HEK293 (cell line): ENCODE measurements around the gene PSAPL1.

ENCODE experiments used
- CTCF ChIA-PET: fragments of 350-600 bp; formaldehyde crosslinking; extraction: SDS; loops from one replicate; lab custom pipeline; 2021; ENCODE audit warnings: antibody characterized with exemption; lab: Yijun Ruan, JAX
- POLR2A ChIA-PET: fragments of 300-600 bp; formaldehyde crosslinking; extraction: SDS; loops from one replicate; lab custom pipeline; 2020; ENCODE audit warnings: antibody characterized with exemption, inconsistent platforms; lab: Yijun Ruan, JAX
- H3K27ac ChIP-seq: fragments of 200-500 bp; sonication (Bioruptor generic); 2 replicates; pipeline ENCODE4 v1.5.1; 2014; ENCODE audit warnings: low read depth, low read length, control low read depth, inconsistent platforms; ENCODE audit errors: extremely low read depth
- H3K36me3 ChIP-seq, 2 experiments: fragments of 200-500 bp in 1 of 2; sonication (Bioruptor generic) in 1 of 2; 1 replicate in 1 of 2; 2 replicates in 1 of 2; pipeline ENCODE4 v1.5.1; 2014 to 2017; ENCODE audit warnings: inconsistent platforms in 2 of 2, low read length in 2 of 2; ENCODE audit not compliant: control insufficient read depth in 2 of 2, insufficient read depth in 1 of 2
- H3K4me1 ChIP-seq: fragments of 200-500 bp; sonication (Bioruptor generic); 2 replicates; pipeline ENCODE4 v1.5.1; 2014; ENCODE audit warnings: mild to moderate bottlenecking, low read length, inconsistent platforms; ENCODE audit not compliant: control insufficient read depth, insufficient read depth
- H3K4me3 ChIP-seq: 2 replicates; pipeline ENCODE4 v1.5.1; 2011; ENCODE audit warnings: low read depth, mild to moderate bottlenecking, control low read depth, low read length, moderate library complexity
- H3K9me3 ChIP-seq: fragments of 200-500 bp; sonication (Bioruptor generic); 2 replicates; pipeline ENCODE4 v1.5.1; 2014; ENCODE audit warnings: low read depth, low read length, inconsistent platforms; ENCODE audit not compliant: control insufficient read depth, insufficient read depth
- GLI2 ChIP-seq: fragments of 450-650 bp; formaldehyde crosslinking; IDR thresholded peaks from 2 replicates; pipeline ENCODE4; 2017; ENCODE audit warnings: missing biosample characterization, missing genetic modification characterization, low read depth, borderline replicate concordance
- KLF16 ChIP-seq: fragments of 450-650 bp; formaldehyde crosslinking; IDR thresholded peaks from 2 replicates; pipeline ENCODE4 v1.5.1; 2017; ENCODE audit warnings: missing biosample characterization, missing genetic modification characterization
- KLF7 ChIP-seq: fragments of 450-650 bp; formaldehyde crosslinking; IDR thresholded peaks from 2 replicates; pipeline ENCODE4 v1.5.1; 2016; ENCODE audit warnings: missing biosample characterization, missing genetic modification characterization, borderline replicate concordance
- KLF9 ChIP-seq: fragments of 450-650 bp; formaldehyde crosslinking; IDR thresholded peaks from 2 replicates; pipeline ENCODE4 v1.5.1; 2016; ENCODE audit warnings: missing biosample characterization, missing genetic modification characterization, low read depth
- MEIS1 ChIP-seq: sonication (generic); formaldehyde crosslinking; IDR thresholded peaks from 2 replicates; pipeline ENCODE4 v1.8.1; 2022; ENCODE audit warnings: missing genetic modification reagents, mild to moderate bottlenecking, borderline replicate concordance
- MZF1 ChIP-seq: fragments of 450-650 bp; formaldehyde crosslinking; IDR thresholded peaks from 2 replicates; pipeline ENCODE4 v1.5.1; 2017; ENCODE audit warnings: missing biosample characterization, missing genetic modification characterization, borderline replicate concordance
- PATZ1 ChIP-seq: fragments of 450-650 bp; formaldehyde crosslinking; IDR thresholded peaks from 2 replicates; pipeline ENCODE4 v1.5.1; 2016; ENCODE audit warnings: missing biosample characterization, missing genetic modification characterization
- REPIN1 ChIP-seq: fragments of 450-650 bp; formaldehyde crosslinking; IDR thresholded peaks from 2 replicates; pipeline ENCODE4 v1.5.1; 2017; ENCODE audit warnings: missing biosample characterization, missing genetic modification characterization, low read depth
- SCRT1 ChIP-seq: fragments of 450-650 bp; formaldehyde crosslinking; IDR thresholded peaks from 2 replicates; pipeline ENCODE4 v1.5.1; 2016; ENCODE audit warnings: missing biosample characterization, missing genetic modification characterization, borderline replicate concordance
- SETDB1 ChIP-seq: IDR thresholded peaks from one replicate; pipeline ENCODE4 v1.6.1; 2017; ENCODE audit warnings: mild to moderate bottlenecking, low read length, moderate library complexity, mixed read lengths; ENCODE audit not compliant: insufficient read length
- YY1 ChIP-seq: fragments of 450-650 bp; formaldehyde crosslinking; IDR thresholded peaks from 2 replicates; pipeline ENCODE4 v1.5.1; 2018; ENCODE audit warnings: missing biosample characterization, missing genetic modification characterization
- ZFHX2 ChIP-seq: fragments of 450-650 bp; formaldehyde crosslinking; conservative IDR thresholded peaks from 2 replicates; pipeline ENCODE4 v1.5.1; 2016; ENCODE audit warnings: missing biosample characterization, missing genetic modification characterization
- ZIC2 ChIP-seq: fragments of 450-650 bp; formaldehyde crosslinking; IDR thresholded peaks from 2 replicates; pipeline ENCODE4 v1.5.1; 2016; ENCODE audit warnings: missing biosample characterization, missing genetic modification characterization
- ZNF157 ChIP-seq: fragments of 450-650 bp; formaldehyde crosslinking; IDR thresholded peaks from 2 replicates; pipeline ENCODE4 v1.5.1; 2016; ENCODE audit warnings: missing biosample characterization, missing genetic modification characterization
- ZNF169 ChIP-seq: fragments of 450-650 bp; formaldehyde crosslinking; IDR thresholded peaks from 2 replicates; pipeline ENCODE4 v1.5.1; 2016; ENCODE audit warnings: missing biosample characterization, missing genetic modification characterization
- ZNF214 ChIP-seq: fragments of 450-650 bp; formaldehyde crosslinking; IDR thresholded peaks from 2 replicates; pipeline ENCODE4 v1.5.1; 2017; ENCODE audit warnings: missing biosample characterization, mild to moderate bottlenecking, missing genetic modification characterization, borderline replicate concordance
- ZNF24 ChIP-seq: fragments of 450-650 bp; formaldehyde crosslinking; IDR thresholded peaks from 2 replicates; pipeline ENCODE4 v1.5.1; 2016; ENCODE audit warnings: missing biosample characterization, missing genetic modification characterization
- ZNF274 ChIP-seq, 2 experiments: fragments of 200-500 bp in 1 of 2; fragments of 450-650 bp in 1 of 2; sonication (Bioruptor generic) in 1 of 2; formaldehyde crosslinking in 1 of 2; IDR thresholded peaks; 2 replicates each; pipeline versions ENCODE4 v1.5.1 to v1.6.1; 2014 to 2016; ENCODE audit warnings: borderline replicate concordance in 1 of 2, inconsistent platforms in 1 of 2, low read length in 1 of 2, missing biosample characterization in 1 of 2, missing genetic modification characterization in 1 of 2
- ZNF335 ChIP-seq: fragments of 450-650 bp; formaldehyde crosslinking; conservative IDR thresholded peaks from 2 replicates; pipeline ENCODE4 v1.5.1; 2016; ENCODE audit warnings: missing biosample characterization, missing genetic modification characterization
- ZNF362 ChIP-seq: fragments of 450-650 bp; formaldehyde crosslinking; IDR thresholded peaks from 2 replicates; pipeline ENCODE4 v1.5.1; 2016; ENCODE audit warnings: missing biosample characterization, missing genetic modification characterization
- ZNF366 ChIP-seq: fragments of 450-650 bp; formaldehyde crosslinking; conservative IDR thresholded peaks from 2 replicates; pipeline ENCODE4 v1.5.1; 2016; ENCODE audit warnings: missing biosample characterization, missing genetic modification characterization
- ZNF37A ChIP-seq: fragments of 450-650 bp; IDR thresholded peaks from 2 replicates; pipeline ENCODE4 v1.5.1; 2018; ENCODE audit warnings: missing biosample characterization, missing genetic modification characterization
- ZNF398 ChIP-seq: fragments of 450-650 bp; formaldehyde crosslinking; IDR thresholded peaks from 2 replicates; pipeline ENCODE4 v1.5.1; 2017; ENCODE audit warnings: missing biosample characterization, missing genetic modification characterization
- ZNF514 ChIP-seq: fragments of 450-650 bp; formaldehyde crosslinking; IDR thresholded peaks from 2 replicates; pipeline ENCODE4 v1.5.1; 2016; ENCODE audit warnings: missing biosample characterization, missing genetic modification characterization
- ZNF549 ChIP-seq: fragments of 450-650 bp; IDR thresholded peaks from 2 replicates; pipeline ENCODE4 v1.5.1; 2018; ENCODE audit warnings: missing biosample characterization, missing genetic modification characterization, mild to moderate bottlenecking, inconsistent platforms, moderate library complexity
- ZNF571 ChIP-seq: fragments of 450-650 bp; formaldehyde crosslinking; IDR thresholded peaks from 2 replicates; pipeline ENCODE4 v1.5.0; 2017; ENCODE audit warnings: missing biosample characterization, missing genetic modification characterization
- ZNF623 ChIP-seq: fragments of 450-650 bp; formaldehyde crosslinking; IDR thresholded peaks from 2 replicates; pipeline ENCODE4 v1.5.1; 2016; ENCODE audit warnings: missing biosample characterization, missing genetic modification characterization
- ZNF660 ChIP-seq: fragments of 450-650 bp; IDR thresholded peaks from 2 replicates; pipeline ENCODE4 v1.5.1; 2018; ENCODE audit warnings: missing biosample characterization, mild to moderate bottlenecking, missing genetic modification characterization
- ZNF768 ChIP-seq: fragments of 450-650 bp; formaldehyde crosslinking; IDR thresholded peaks from 2 replicates; pipeline ENCODE4 v1.5.1; 2018; ENCODE audit warnings: missing biosample characterization, mild to moderate bottlenecking, missing genetic modification characterization

The PSAPL1 gene

GRCh38 chr4:7423801-7424552 is 10.8 kb downstream of the PSAPL1 start:
- H3K27ac ChIP-seq, result no peak overlapping the region
- no peaks in the 10 kb centered on the region for H3K36me3 ChIP-seq
- ChIA-PET CTCF (interaction anchor here (0.5 kb wide), 1 partner anchor 88 kb away, joined by 3 read pairs; no protein-coding TSS in a partner anchor), POLR2A (no interaction called here)
- H3K9me3 ChIP-seq, result no peaks in the 10 kb centered on the region
- H3K4me3 ChIP-seq, result no peak overlapping the region
- TF ChIP-seq ZNF335 (no peak), ZIC2 (peak; percentile 61)
- no peaks in the 10 kb centered on the region for H3K4me1 ChIP-seq

GRCh38 chr4:7423391-7423790 is 11.3 kb downstream of the PSAPL1 start:
- H3K4me3 ChIP-seq, result no peak overlapping the region
- H3K36me3 ChIP-seq, result no peaks in the 10 kb centered on the region
- no peaks in the 10 kb centered on the region for H3K9me3 ChIP-seq
- POLR2A ChIA-PET, result no interaction called here
- H3K27ac ChIP-seq, result no peak overlapping the region
- H3K4me1 ChIP-seq, result no peaks in the 10 kb centered on the region
- TF ChIP-seq ZNF366 (tag by site-specific recombination), result no peak
- TF ChIP-seq ZNF214 (tag by site-specific recombination), result no peak
- no peak for TF ChIP-seq KLF9 (tag by site-specific recombination)
- no peak for TF ChIP-seq ZNF571
- no peak for TF ChIP-seq KLF7 (tag by site-specific recombination)
- TF ChIP-seq ZNF274 (IDR thresholded peaks at IDR 0.05; ENCODE audit: low read length), result no peak
- TF ChIP-seq ZNF274 (tag by site-specific recombination; IDR thresholded peaks at IDR 0.05; ENCODE audit: borderline replicate concordance), result no peak
- TF ChIP-seq ZNF398 (tag by site-specific recombination), result no peak
- no peak for TF ChIP-seq MEIS1 (CRISPR knock-in tag)
- TF ChIP-seq ZFHX2 (tag by site-specific recombination), result no peak
- TF ChIP-seq PATZ1 (tag by site-specific recombination), result no peak
- no peak for TF ChIP-seq ZNF157 (tag by site-specific recombination)
- no peak for TF ChIP-seq ZNF169 (tag by site-specific recombination)
- no peak for TF ChIP-seq GLI2
- no peak for TF ChIP-seq ZNF37A (tag by site-specific recombination)
- no peak for TF ChIP-seq ZNF549 (tag by site-specific recombination)
- no peak for TF ChIP-seq ZNF660 (tag by site-specific recombination)
- CTCF ChIA-PET, result interaction anchor here (0.5 kb wide), 1 partner anchor 88 kb away, joined by 3 read pairs; no protein-coding TSS in a partner anchor

- Histone ChIP-seq H3K36me3 (no peaks in the 10 kb centered on the region), H3K27ac (no peak overlapping the region), H3K4me3 (no peak overlapping the region), H3K9me3 (no peaks in the 10 kb centered on the region), H3K4me1 (no peaks in the 10 kb centered on the region)
- ChIA-PET POLR2A (no interaction called here), CTCF (no interaction called here)
- TF ChIP-seq REPIN1 (tag by site-specific recombination), result no peak
- TF ChIP-seq ZNF768 (tag by site-specific recombination), result no peak
- no peak for TF ChIP-seq SETDB1
- no peak for TF ChIP-seq ZNF623 (tag by site-specific recombination)
- no peak for TF ChIP-seq MZF1 (tag by site-specific recombination)
- TF ChIP-seq SCRT1 (tag by site-specific recombination), result no peak
- no peak for TF ChIP-seq ZNF362 (tag by site-specific recombination)
- TF ChIP-seq GLI2, result no peak
- TF ChIP-seq KLF16 (tag by site-specific recombination), result no peak
- TF ChIP-seq ZNF24 (tag by site-specific recombination), result no peak
- no peak for TF ChIP-seq ZNF514 (tag by site-specific recombination)
- TF ChIP-seq YY1, result no peak
Observed at GRCh38 chr4:7422898-7423180, 11.9 kb downstream of the PSAPL1 start.
